HepG2 (cell line): ENCODE measurements around the gene JAK1. TPM values are rescaled to one million over a fixed set of nuclear protein-coding genes. Genes with fewer than 3 reads are reported as not detected.

Source experiments
- EHMT2 ChIP-seq: fragments of 200-600 bp; sonication (generic); IDR thresholded peaks from 2 replicates; pipeline ENCODE4 v1.7.0; 2017; ENCODE audit warnings: antibody characterized with exemption, low read depth, low read length, borderline replicate concordance
- FOXJ3 ChIP-seq: sonication (generic); formaldehyde crosslinking; IDR thresholded peaks from 2 replicates; pipeline ENCODE4 v1.4.0; 2020; ENCODE audit warnings: missing genetic modification reagents, mild to moderate bottlenecking, borderline replicate concordance
- JUND ChIP-seq: sonication (generic); formaldehyde crosslinking; IDR thresholded peaks from 2 replicates; pipeline ENCODE4 v1.8.0; 2022; ENCODE audit warnings: mild to moderate bottlenecking, missing genetic modification reagents
- KDM6A ChIP-seq: IDR thresholded peaks from 2 replicates; pipeline ENCODE4 v1.6.1; 2016; ENCODE audit warnings: low read depth
- KLF6 ChIP-seq: IDR thresholded peaks from 2 replicates; pipeline ENCODE4 v1.8.0; 2016; ENCODE audit warnings: missing biosample characterization, missing genetic modification reagents
- NCOR1 ChIP-seq: fragments of 200-600 bp; sonication (generic); IDR thresholded peaks from 2 replicates; pipeline ENCODE4 v1.7.0; 2017; ENCODE audit warnings: antibody characterized with exemption, low read length, borderline replicate concordance
- NFE2 ChIP-seq: sonication (generic); formaldehyde crosslinking; IDR thresholded peaks from 2 replicates; pipeline ENCODE4 v1.4.0; 2020; ENCODE audit warnings: missing genetic modification reagents
- SAP130 ChIP-seq: IDR thresholded peaks from 2 replicates; pipeline ENCODE4 v1.6.1; 2016; ENCODE audit warnings: low read depth
- SOX6 ChIP-seq, 2 experiments: fragments of 450-650 bp in 1 of 2; sonication (generic) in 1 of 2; formaldehyde crosslinking in 1 of 2; IDR thresholded peaks; 2 replicates each; pipeline versions ENCODE4 v1.4.0 to v1.6.1; 2017 to 2020; ENCODE audit warnings: antibody characterized with exemption in 1 of 2, mild to moderate bottlenecking in 1 of 2, missing genetic modification reagents in 1 of 2
- TAF1 ChIP-seq: sonication (generic); formaldehyde crosslinking; IDR thresholded peaks from 2 replicates; pipeline ENCODE4 v1.4.0; 2020; ENCODE audit warnings: missing genetic modification reagents
- YEATS4 ChIP-seq: sonication (generic); formaldehyde crosslinking; IDR thresholded peaks from 2 replicates; pipeline ENCODE4 v1.4.0; 2020; ENCODE audit warnings: missing genetic modification reagents, borderline replicate concordance
- ZBTB42 ChIP-seq: sonication (generic); formaldehyde crosslinking; IDR thresholded peaks from 2 replicates; pipeline ENCODE4 v1.5.0; 2020; ENCODE audit warnings: mild to moderate bottlenecking, missing genetic modification reagents
- ZNF292 ChIP-seq: sonication (generic); formaldehyde crosslinking; IDR thresholded peaks from 2 replicates; pipeline ENCODE4 v1.8.1; 2022; ENCODE audit warnings: mild to moderate bottlenecking, low read depth, missing genetic modification reagents, borderline replicate concordance
- ZNF557 ChIP-seq: sonication (generic); formaldehyde crosslinking; IDR thresholded peaks from 2 replicates; pipeline ENCODE4 v1.4.0; 2020; ENCODE audit warnings: missing genetic modification reagents
- ZNF605 ChIP-seq: sonication (generic); formaldehyde crosslinking; IDR thresholded peaks from 2 replicates; pipeline ENCODE4 v1.8.0; 2022; ENCODE audit warnings: mild to moderate bottlenecking, missing genetic modification reagents
- ZNF619 ChIP-seq: sonication (generic); formaldehyde crosslinking; IDR thresholded peaks from 2 replicates; pipeline ENCODE4 v1.4.0; 2020; ENCODE audit warnings: mild to moderate bottlenecking, missing genetic modification reagents
- ZNF678 ChIP-seq: sonication (generic); formaldehyde crosslinking; IDR thresholded peaks from 2 replicates; pipeline ENCODE4 v1.4.0; 2020; ENCODE audit warnings: mild to moderate bottlenecking, missing genetic modification reagents
- ZNF788 ChIP-seq: sonication (generic); formaldehyde crosslinking; IDR thresholded peaks from 2 replicates; pipeline ENCODE4 v1.5.0; 2020; ENCODE audit warnings: mild to moderate bottlenecking, missing genetic modification reagents, borderline replicate concordance
- polyA plus RNA-seq, 8 experiments: library from polyadenylated mRNA; depleted of rRNA in 3 of 8; stranded (reverse) in 7 of 8; unstranded in 1 of 8; fragments of >200 nt; fragmentation: Illumina TruSeq in 4 of 8; extraction: Trizol in 4 of 8; gene quantifications; 2 replicates each; pipeline versions ENCODE4 v1.2.1 to v1.2.3, GENCODE V29; 2011 to 2016; ENCODE audit warnings: low read depth in 4 of 8, missing spikeins in 1 of 8, mixed read lengths in 1 of 8; ENCODE audit not compliant: insufficient read depth in 1 of 8
- total RNA-seq, 5 experiments: library from RNA; depleted of rRNA; stranded (reverse); fragments of >200 nt; fragmentation: Illumina TruSeq; extraction: Trizol; gene quantifications; 2 replicates each; pipeline ENCODE4 v1.2.3, GENCODE V29; 2016; ENCODE audit warnings: low read depth in 1 of 5
- TF ChIP-seq, protein P1 (sequence below): IDR thresholded peaks from 2 replicates; pipeline ENCODE4 v1.6.1; 2016; ENCODE audit warnings: mild to moderate bottlenecking
- TF ChIP-seq, protein P2 (sequence below), 2 experiments: fragments of 450-650 bp in 1 of 2; sonication (generic) in 1 of 2; formaldehyde crosslinking; IDR thresholded peaks; 2 replicates each; pipeline versions ENCODE4 v1.5.0 to v1.8.0; 2020 to 2022; ENCODE audit warnings: mild to moderate bottlenecking in 1 of 2, missing genetic modification reagents in 1 of 2
- TF ChIP-seq, protein P3 (sequence below): sonication (generic); formaldehyde crosslinking; IDR thresholded peaks from 2 replicates; pipeline ENCODE4 v1.4.0; 2020; ENCODE audit warnings: mild to moderate bottlenecking, missing genetic modification reagents
- TF ChIP-seq, protein P4 (sequence below): sonication (generic); formaldehyde crosslinking; IDR thresholded peaks from 2 replicates; pipeline ENCODE4 v1.8.1; 2023; ENCODE audit warnings: missing genetic modification reagents, inconsistent platforms, borderline replicate concordance
- TF ChIP-seq, protein P5 (sequence below): sonication (generic); formaldehyde crosslinking; IDR thresholded peaks from 2 replicates; pipeline ENCODE4 v1.5.0; 2020; ENCODE audit warnings: mild to moderate bottlenecking, missing genetic modification reagents

The JAK1 gene
- total and polyA plus RNA-seq, 2 of the 13 experiments (the other 11 are each of a cell fraction or from before 2014, with no cell fraction given): 23.9 to 42.4 TPM

DNA sequence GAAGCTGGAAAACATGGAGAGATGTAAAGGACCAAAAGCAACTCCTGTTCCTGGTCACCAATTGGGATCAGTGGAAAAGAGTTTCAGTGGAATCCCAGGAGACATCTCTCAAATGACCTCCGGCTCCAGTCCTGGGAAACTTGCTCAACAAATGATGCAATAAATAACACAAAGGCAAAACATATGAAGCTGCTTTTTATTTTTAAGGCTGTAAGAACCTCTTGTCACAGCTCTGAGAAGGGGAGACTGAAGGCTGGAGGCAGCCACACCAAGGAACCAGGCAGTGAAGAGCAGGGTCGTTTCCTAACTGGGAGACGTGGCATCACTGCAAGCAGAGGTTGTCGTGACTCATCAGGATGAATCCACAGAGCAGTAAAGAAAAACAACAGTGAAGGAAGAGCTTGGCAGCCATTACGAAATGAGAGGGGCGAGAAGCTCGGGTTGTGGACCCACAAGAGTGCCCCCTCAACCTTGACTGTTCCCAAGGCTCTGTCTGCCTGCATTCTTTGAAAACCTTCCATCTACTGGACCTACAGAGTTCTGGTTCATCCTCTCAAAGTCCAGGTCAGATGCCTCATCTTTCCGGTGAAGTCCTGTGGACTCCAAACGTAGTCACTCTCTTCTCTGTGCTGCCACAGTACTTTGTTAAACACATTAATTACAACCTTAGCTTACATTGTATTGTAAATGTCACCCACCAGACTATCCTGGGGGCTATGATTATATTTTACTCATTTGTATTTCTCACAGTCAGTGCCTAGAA, 32.1 kb downstream of the JAK1 start (continued):
- TF ChIP-seq ZNF788 (no peak), ZNF619 (CRISPR knock-in tag) (no peak), NFE2 (no peak; the same call in 1 of the 2 replicates), ZNF605 (CRISPR knock-in tag) (0 out of 2 replicates have a peak, but pooled peaks have one; percentile 40), JUND (peak; percentile 28; the same call in 1 of the 2 replicates), SOX6 (IDR thresholded peaks at IDR 0.05) (no peak), SOX6 (CRISPR knock-in tag; IDR thresholded peaks at IDR 0.05) (0 out of 2 replicates have a peak, but pooled peaks have one; percentile 35), NCOR1 (0 out of 2 replicates have a peak, but pooled peaks have one; percentile 17), ZNF557 (CRISPR knock-in tag) (no peak), EHMT2 (0 out of 2 replicates have a peak, but pooled peaks have one; percentile 10), ZNF678 (CRISPR knock-in tag) (no peak), KLF6 (CRISPR knock-in tag) (0 out of 2 replicates have a peak, but pooled peaks have one; percentile 7), SAP130 (CRISPR knock-in tag) (peak; percentile 39), KDM6A (CRISPR knock-in tag) (0 out of 2 replicates have a peak, but pooled peaks have one; percentile 11), FOXJ3 (no peak), YEATS4 (CRISPR knock-in tag) (no peak), ZNF292 (peak; percentile 32; the same call in 1 of the 2 replicates), ZBTB42 (CRISPR knock-in tag) (no peak), TAF1 (CRISPR knock-in tag) (0 out of 2 replicates have a peak, but pooled peaks have one; percentile 29)
- TF ChIP-seq, protein P1, sequence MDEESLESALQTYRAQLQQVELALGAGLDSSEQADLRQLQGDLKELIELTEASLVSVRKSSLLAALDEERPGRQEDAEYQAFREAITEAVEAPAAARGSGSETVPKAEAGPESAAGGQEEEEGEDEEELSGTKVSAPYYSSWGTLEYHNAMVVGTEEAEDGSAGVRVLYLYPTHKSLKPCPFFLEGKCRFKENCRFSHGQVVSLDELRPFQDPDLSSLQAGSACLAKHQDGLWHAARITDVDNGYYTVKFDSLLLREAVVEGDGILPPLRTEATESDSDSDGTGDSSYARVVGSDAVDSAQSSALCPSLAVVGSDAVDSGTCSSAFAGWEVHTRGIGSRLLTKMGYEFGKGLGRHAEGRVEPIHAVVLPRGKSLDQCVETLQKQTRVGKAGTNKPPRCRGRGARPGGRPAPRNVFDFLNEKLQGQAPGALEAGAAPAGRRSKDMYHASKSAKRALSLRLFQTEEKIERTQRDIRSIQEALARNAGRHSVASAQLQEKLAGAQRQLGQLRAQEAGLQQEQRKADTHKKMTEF (CRISPR knock-in tag): peak; percentile 44; the same call in 1 of the 2 replicates
- TF ChIP-seq, protein P2, sequence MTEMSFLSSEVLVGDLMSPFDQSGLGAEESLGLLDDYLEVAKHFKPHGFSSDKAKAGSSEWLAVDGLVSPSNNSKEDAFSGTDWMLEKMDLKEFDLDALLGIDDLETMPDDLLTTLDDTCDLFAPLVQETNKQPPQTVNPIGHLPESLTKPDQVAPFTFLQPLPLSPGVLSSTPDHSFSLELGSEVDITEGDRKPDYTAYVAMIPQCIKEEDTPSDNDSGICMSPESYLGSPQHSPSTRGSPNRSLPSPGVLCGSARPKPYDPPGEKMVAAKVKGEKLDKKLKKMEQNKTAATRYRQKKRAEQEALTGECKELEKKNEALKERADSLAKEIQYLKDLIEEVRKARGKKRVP (CRISPR knock-in tag; IDR thresholded peaks at IDR 0.05): peak in 1 of 2 experiments; percentile 61; a peak in 1 of 4 replicates
- TF ChIP-seq, protein P3, sequence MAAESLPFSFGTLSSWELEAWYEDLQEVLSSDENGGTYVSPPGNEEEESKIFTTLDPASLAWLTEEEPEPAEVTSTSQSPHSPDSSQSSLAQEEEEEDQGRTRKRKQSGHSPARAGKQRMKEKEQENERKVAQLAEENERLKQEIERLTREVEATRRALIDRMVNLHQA: no peak
- TF ChIP-seq, protein P4, sequence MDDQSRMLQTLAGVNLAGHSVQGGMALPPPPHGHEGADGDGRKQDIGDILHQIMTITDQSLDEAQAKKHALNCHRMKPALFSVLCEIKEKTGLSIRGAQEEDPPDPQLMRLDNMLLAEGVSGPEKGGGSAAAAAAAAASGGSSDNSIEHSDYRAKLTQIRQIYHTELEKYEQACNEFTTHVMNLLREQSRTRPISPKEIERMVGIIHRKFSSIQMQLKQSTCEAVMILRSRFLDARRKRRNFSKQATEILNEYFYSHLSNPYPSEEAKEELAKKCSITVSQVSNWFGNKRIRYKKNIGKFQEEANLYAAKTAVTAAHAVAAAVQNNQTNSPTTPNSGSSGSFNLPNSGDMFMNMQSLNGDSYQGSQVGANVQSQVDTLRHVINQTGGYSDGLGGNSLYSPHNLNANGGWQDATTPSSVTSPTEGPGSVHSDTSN (CRISPR knock-in tag): no peak
- TF ChIP-seq, protein P5, sequence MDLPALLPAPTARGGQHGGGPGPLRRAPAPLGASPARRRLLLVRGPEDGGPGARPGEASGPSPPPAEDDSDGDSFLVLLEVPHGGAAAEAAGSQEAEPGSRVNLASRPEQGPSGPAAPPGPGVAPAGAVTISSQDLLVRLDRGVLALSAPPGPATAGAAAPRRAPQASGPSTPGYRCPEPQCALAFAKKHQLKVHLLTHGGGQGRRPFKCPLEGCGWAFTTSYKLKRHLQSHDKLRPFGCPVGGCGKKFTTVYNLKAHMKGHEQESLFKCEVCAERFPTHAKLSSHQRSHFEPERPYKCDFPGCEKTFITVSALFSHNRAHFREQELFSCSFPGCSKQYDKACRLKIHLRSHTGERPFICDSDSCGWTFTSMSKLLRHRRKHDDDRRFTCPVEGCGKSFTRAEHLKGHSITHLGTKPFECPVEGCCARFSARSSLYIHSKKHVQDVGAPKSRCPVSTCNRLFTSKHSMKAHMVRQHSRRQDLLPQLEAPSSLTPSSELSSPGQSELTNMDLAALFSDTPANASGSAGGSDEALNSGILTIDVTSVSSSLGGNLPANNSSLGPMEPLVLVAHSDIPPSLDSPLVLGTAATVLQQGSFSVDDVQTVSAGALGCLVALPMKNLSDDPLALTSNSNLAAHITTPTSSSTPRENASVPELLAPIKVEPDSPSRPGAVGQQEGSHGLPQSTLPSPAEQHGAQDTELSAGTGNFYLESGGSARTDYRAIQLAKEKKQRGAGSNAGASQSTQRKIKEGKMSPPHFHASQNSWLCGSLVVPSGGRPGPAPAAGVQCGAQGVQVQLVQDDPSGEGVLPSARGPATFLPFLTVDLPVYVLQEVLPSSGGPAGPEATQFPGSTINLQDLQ (CRISPR knock-in tag): no peak
